Calu3 (cell line): Measurements from ENCODE around the gene FAM171A2. TPM values are rescaled to one million over a fixed set of nuclear protein-coding genes. Genes with fewer than 3 reads are reported as not detected.

Source experiments
- BruUV-seq: library from RNA; stranded (reverse); fragments of 400-500 nt; replicated peaks from 2 replicates; lab custom pipeline; 2021; lab: Mats Ljungman, UMichigan
- CTCF ChIA-PET: fragments of 300-600 bp; sonication (Branson Sonifier 250); formaldehyde crosslinking; loops from one replicate; lab custom pipeline; 2022; ENCODE audit warnings: antibody characterized with exemption; lab: Charles Lee
- DNase-seq: peaks from one replicate; pipeline ENCODE4 v3.0.0; 2022
- H3K27ac Mint-ChIP-seq: one replicate; pipeline ENCODE4 v1.8.0; 2022; ENCODE audit warnings: mixed read lengths; ENCODE audit not compliant: unreplicated experiment
- H3K27me3 Mint-ChIP-seq: one replicate; pipeline ENCODE4 v1.8.0; 2022; ENCODE audit warnings: mixed read lengths; ENCODE audit not compliant: unreplicated experiment
- H3K36me3 Mint-ChIP-seq: one replicate; pipeline ENCODE4 v1.8.0; 2022; ENCODE audit warnings: mild to moderate bottlenecking, moderate library complexity, mixed read lengths; ENCODE audit not compliant: insufficient read depth, unreplicated experiment
- H3K4me1 Mint-ChIP-seq: one replicate; pipeline ENCODE4 v1.8.0; 2022; ENCODE audit warnings: mild to moderate bottlenecking, low read depth, mixed read lengths; ENCODE audit not compliant: unreplicated experiment
- H3K4me3 Mint-ChIP-seq: one replicate; pipeline ENCODE4 v1.8.0; 2022; ENCODE audit warnings: mild to moderate bottlenecking, low read depth, moderate library complexity, mixed read lengths; ENCODE audit not compliant: unreplicated experiment
- H3K9me3 Mint-ChIP-seq: one replicate; pipeline ENCODE4 v1.8.0; 2022; ENCODE audit warnings: low read depth, mixed read lengths; ENCODE audit not compliant: unreplicated experiment
- intact Hi-C: fragments of 100-400 bp; cut with micrococcal nuclease; formaldehyde crosslinking; loops from one replicate; pipeline ENCODE4 v1.10.0; 2022; ENCODE audit not compliant: unreplicated experiment
- total RNA-seq: library from RNA; stranded (reverse); gene quantifications from 2 replicates; pipeline ENCODE4 v1.2.3, GENCODE V29; 2022
- TF ChIP-seq, protein P1 (sequence below): fragments of 200-600 bp; IDR thresholded peaks from one replicate; pipeline ENCODE4 v1.8.0; 2022; ENCODE audit warnings: antibody characterized with exemption; ENCODE audit not compliant: unreplicated experiment

The FAM171A2 gene
- total RNA-seq, 1 experiment from 2014 or later = 2.0 TPM

DNA sequence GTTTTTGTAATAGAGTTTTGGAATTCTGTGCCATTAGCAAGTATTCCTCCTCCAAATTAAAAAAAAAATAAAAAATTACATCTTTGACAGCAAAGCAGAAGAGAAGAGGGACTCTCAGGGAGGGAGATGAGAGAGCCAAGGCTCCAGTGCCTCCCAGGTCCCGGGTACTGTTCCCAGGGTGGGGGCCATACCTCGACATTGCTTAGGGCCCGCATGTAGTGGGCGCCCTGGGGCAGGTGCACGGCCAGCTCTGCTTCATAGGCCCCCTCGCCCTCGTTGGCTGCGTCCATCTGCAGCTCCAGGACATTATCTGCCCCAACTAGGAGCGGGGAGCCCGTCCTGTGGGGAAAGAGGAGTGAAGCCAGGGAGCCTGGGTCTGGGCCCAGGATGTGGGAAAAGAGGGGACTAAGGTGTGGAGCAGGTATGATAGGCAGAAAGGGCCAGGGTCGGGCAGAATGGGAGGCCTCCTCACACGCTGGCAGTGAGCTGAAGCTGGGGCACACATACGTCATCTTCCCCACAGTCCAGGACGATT lies 14.6 kb upstream of the FAM171A2 start:
- Mint-ChIP-seq H3K36me3 (no peaks in the 10 kb centered on the region), H3K4me1 (no peaks in the 10 kb centered on the region), H3K27me3 (peaks cover 48% of the 10 kb centered on the region), H3K9me3 (no peaks in the 10 kb centered on the region), H3K4me3 (no peak overlapping the region), H3K27ac (no peak overlapping the region)
- BruUV-seq = no TSS peak
- CTCF ChIA-PET = interaction anchor here (0.6 kb wide), 1 partner anchor 41 kb away, joined by 5 read pairs; no protein-coding TSS in a partner anchor
- no peak for DNase-seq
- intact Hi-C loops = no loop called here
- TF ChIP-seq, protein P1, sequence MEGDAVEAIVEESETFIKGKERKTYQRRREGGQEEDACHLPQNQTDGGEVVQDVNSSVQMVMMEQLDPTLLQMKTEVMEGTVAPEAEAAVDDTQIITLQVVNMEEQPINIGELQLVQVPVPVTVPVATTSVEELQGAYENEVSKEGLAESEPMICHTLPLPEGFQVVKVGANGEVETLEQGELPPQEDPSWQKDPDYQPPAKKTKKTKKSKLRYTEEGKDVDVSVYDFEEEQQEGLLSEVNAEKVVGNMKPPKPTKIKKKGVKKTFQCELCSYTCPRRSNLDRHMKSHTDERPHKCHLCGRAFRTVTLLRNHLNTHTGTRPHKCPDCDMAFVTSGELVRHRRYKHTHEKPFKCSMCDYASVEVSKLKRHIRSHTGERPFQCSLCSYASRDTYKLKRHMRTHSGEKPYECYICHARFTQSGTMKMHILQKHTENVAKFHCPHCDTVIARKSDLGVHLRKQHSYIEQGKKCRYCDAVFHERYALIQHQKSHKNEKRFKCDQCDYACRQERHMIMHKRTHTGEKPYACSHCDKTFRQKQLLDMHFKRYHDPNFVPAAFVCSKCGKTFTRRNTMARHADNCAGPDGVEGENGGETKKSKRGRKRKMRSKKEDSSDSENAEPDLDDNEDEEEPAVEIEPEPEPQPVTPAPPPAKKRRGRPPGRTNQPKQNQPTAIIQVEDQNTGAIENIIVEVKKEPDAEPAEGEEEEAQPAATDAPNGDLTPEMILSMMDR = no peak

DNA sequence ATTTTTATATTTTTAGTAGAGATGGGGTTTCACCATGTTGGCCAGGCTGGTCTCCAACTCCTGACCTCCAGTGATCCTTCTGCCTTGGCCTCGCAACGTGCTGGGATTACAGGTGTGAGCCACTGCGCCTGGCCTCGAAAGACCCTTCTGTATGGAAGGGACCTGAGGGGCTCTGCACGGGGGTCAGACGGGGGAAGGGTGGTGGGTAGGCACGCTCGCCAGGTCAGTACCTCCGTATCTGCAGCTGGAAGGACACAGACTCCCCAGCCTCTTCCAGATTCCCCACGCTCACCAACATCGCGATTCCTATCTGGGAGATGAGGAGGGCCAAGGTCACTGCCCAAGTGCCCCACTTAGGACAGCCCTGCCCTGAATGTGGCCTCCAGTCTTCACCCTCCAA lies 13.1 kb upstream of the FAM171A2 start:
- H3K4me3 Mint-ChIP-seq = no peak overlapping the region
- H3K27ac Mint-ChIP-seq = no peak overlapping the region
- no peaks in the 10 kb centered on the region for H3K4me1 Mint-ChIP-seq
- H3K9me3 Mint-ChIP-seq = no peaks in the 10 kb centered on the region
- CTCF ChIA-PET = interaction anchor here (0.8 to 1.4 kb wide), 2 partner anchors 13 to 31 kb away, joined by 4 to 6 read pairs; partner anchors contain the start of genes FAM171A2 and GRN
- DNase-seq = no peak
- no TSS peak for BruUV-seq
- no peaks in the 10 kb centered on the region for H3K36me3 Mint-ChIP-seq
- H3K27me3 Mint-ChIP-seq = peaks cover 46% of the 10 kb centered on the region
- TF ChIP-seq, protein P1 = no peak
- intact Hi-C loops = no loop called here

DNA sequence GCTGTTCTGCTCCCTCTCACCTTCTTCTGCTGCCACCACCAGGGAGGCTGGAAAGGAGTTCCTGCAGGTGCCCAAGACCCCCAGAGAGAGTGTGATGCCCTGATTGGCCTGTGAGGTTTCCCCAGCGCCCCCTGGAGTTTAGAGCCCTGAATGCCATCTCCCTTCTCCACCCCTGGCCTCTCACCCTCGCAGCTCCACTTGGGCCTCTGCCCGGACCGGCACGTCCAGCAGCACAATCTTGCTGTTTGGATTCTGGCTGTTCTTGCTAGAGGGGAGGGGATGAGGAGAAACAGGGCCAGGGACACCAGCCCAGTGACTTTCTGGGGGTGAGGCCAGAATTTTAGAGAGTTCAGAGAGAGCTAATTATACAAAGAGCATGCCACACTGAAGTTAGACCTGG lies 12.5 kb upstream of the FAM171A2 start:
- H3K36me3 Mint-ChIP-seq = no peaks in the 10 kb centered on the region
- no peak overlapping the region for H3K27ac Mint-ChIP-seq
- CTCF ChIA-PET = interaction anchor here (0.8 to 1.4 kb wide), 2 partner anchors 13 to 30 kb away, joined by 4 to 6 read pairs; partner anchors contain the start of genes FAM171A2 and GRN
- no peaks in the 10 kb centered on the region for H3K9me3 Mint-ChIP-seq
- peaks cover 46% of the 10 kb centered on the region for H3K27me3 Mint-ChIP-seq
- H3K4me3 Mint-ChIP-seq = no peak overlapping the region
- TF ChIP-seq, protein P1 = peak; percentile 81
- BruUV-seq = no TSS peak
- no peaks in the 10 kb centered on the region for H3K4me1 Mint-ChIP-seq
- DNase-seq = peak; percentile 48
- intact Hi-C loops = no loop called here

DNA sequence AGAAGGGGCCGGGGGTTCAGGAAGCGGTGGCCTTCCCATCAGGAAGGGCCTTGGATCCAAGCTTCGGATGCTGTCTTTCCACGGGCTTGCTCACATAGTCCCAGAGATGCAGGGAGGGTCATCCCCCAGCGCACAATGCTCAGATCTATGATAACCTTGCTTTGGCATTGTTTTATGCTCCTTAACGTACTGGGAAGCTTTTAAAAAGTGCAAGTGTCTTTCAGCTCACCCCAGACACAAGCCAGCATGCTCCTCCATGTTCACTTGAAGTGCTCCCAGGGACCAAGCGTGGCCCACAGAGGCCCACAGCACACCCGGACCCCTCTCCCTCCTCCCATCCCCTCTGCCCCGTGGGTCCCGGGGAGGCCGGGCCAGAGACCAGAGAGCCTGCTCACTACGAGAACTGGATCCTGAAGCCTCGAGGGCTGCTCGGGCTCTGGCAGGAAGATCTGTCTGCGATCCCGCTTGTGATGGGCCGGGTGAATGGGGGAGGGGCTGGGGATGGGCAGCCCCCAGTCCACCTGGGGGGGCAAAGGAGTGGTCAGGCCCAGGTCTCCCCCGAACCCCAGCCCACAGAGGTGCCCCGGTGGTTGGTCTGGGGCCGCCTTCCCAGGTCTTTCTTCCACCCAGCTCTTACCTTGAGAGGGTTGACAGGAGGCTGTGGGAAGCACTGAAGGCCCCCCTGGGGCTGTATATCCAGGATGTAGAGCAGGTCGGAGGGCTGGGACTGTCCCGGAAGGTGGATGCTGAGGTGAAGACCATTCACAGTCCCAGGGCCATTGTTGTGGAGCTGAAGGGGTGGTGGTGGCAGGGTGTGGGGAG lies 11.8 kb upstream of the FAM171A2 start:
- Mint-ChIP-seq H3K4me3 (peak overlapping the region; percentile 17), H3K27ac (no peak overlapping the region), H3K4me1 (no peaks in the 10 kb centered on the region), H3K36me3 (no peaks in the 10 kb centered on the region), H3K9me3 (no peaks in the 10 kb centered on the region), H3K27me3 (peaks cover 49% of the 10 kb centered on the region)
- DNase-seq = no peak
- CTCF ChIA-PET = interaction anchor here (0.6 to 1.4 kb wide), 2 partner anchors 12 to 13 kb away, joined by 4 to 6 read pairs; partner anchors contain the start of gene FAM171A2
- no TSS peak for BruUV-seq
- TF ChIP-seq, protein P1 = no peak
- intact Hi-C loops = no loop called here
